Liver (tissue), 3 donors: ENCODE results near the gene GSTM3.

ENCODE experiments used
- SP1 ChIP-seq: IDR thresholded peaks from 2 replicates; pipeline ENCODE4 v1.6.1; 2018; ENCODE audit warnings: antibody characterized with exemption, mild to moderate bottlenecking
- TAF1 ChIP-seq: conservative IDR thresholded peaks from 2 replicates; pipeline ENCODE4 v1.6.1; 2016; ENCODE audit warnings: antibody characterized with exemption, mild to moderate bottlenecking
- YY1 ChIP-seq: IDR thresholded peaks from 2 replicates; pipeline ENCODE4 v1.6.1; 2016; ENCODE audit warnings: antibody characterized with exemption, mild to moderate bottlenecking
- TF ChIP-seq, protein P1 (sequence below): fragments of 150-350 bp; IDR thresholded peaks from 2 replicates; pipeline ENCODE4 v1.5.1; 2017; ENCODE audit warnings: improper control_type of control experiment, low read depth, low read length; ENCODE audit not compliant: missing input control
- TF ChIP-seq, protein P2 (sequence below): IDR thresholded peaks from 2 replicates; pipeline ENCODE4 v1.6.1; 2016; ENCODE audit warnings: antibody characterized with exemption
- donor health status: healthy.
- donor health status: healthy.

DNA sequence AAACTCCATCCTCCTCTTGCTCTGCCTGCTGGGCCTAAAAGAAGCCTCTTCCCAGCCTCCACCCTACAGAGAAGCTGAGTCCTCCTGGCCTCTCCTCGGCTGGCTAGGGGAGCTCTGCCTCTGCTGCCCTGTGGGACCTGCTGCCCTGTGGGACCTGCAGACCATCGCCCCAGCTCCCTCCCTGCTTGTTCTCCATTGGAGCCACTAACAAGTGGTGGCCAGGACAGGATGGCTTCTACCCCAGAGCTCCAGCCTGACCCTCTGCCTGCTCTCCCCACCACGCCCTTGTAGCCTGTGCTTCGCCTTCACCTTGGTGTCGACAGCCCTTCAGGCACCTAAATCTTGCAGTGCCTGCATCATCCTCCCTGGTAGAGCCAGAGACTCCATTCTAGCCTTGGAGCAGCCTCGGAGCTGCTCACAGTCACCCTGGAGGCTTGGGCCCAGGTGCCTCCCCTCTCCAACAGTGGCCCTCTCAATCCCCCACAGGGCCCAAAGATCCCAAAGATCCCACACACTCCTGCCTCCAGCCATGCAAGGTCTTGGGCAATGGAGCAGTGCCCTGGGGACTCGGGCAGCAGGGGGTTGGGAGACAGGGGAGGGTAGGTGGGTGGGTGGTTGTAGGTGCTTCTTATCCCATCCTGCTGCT is 19.9 kb upstream of the GSTM3 start:
- TF ChIP-seq, protein P1, sequence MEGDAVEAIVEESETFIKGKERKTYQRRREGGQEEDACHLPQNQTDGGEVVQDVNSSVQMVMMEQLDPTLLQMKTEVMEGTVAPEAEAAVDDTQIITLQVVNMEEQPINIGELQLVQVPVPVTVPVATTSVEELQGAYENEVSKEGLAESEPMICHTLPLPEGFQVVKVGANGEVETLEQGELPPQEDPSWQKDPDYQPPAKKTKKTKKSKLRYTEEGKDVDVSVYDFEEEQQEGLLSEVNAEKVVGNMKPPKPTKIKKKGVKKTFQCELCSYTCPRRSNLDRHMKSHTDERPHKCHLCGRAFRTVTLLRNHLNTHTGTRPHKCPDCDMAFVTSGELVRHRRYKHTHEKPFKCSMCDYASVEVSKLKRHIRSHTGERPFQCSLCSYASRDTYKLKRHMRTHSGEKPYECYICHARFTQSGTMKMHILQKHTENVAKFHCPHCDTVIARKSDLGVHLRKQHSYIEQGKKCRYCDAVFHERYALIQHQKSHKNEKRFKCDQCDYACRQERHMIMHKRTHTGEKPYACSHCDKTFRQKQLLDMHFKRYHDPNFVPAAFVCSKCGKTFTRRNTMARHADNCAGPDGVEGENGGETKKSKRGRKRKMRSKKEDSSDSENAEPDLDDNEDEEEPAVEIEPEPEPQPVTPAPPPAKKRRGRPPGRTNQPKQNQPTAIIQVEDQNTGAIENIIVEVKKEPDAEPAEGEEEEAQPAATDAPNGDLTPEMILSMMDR: no peak
- no peak for TF ChIP-seq TAF1
- no peak for TF ChIP-seq YY1
- TF ChIP-seq, protein P2, sequence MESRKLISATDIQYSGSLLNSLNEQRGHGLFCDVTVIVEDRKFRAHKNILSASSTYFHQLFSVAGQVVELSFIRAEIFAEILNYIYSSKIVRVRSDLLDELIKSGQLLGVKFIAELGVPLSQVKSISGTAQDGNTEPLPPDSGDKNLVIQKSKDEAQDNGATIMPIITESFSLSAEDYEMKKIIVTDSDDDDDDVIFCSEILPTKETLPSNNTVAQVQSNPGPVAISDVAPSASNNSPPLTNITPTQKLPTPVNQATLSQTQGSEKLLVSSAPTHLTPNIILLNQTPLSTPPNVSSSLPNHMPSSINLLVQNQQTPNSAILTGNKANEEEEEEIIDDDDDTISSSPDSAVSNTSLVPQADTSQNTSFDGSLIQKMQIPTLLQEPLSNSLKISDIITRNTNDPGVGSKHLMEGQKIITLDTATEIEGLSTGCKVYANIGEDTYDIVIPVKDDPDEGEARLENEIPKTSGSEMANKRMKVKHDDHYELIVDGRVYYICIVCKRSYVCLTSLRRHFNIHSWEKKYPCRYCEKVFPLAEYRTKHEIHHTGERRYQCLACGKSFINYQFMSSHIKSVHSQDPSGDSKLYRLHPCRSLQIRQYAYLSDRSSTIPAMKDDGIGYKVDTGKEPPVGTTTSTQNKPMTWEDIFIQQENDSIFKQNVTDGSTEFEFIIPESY: no peak
- TF ChIP-seq SP1: no peak
